NCI-H226 (cell line): ENCODE measurements around the gene TTC28.
"Not testable (repeated sequence)": the region's sequence is repeated elsewhere in the genome, so short reads cannot be mapped to it uniquely, and the experiment has no call there.

Experiments
- DNase-seq: peaks from one replicate; pipeline ENCODE4 v3.0.0-alpha.2; 2015

The TTC28 gene

GRCh38 chr22:28679611-28680287 lies at the start of gene TTC28:
TSS of gene TTC28 (minus strand) at chr22:28679840. CDS start at chr22:28679723, 117 bp downstream.
- DNase-seq = peak; percentile 24

GRCh38 chr22:28728621-28729313 lies 49.1 kb upstream of the TTC28 start:
- DNase-seq = no peak

- DNase-seq = no peak
Measured at GRCh38 chr22:28728002-28728401, 48.4 kb upstream of the TTC28 start.

- no peak for DNase-seq
Measured at GRCh38 chr22:28718044-28718443, 38.4 kb upstream of the TTC28 start.

GRCh38 chr22:28716686-28717085 lies 37.0 kb upstream of the TTC28 start:
- DNase-seq = no peak

- DNase-seq = no peak
Measured at GRCh38 chr22:28715611-28716010, 36.0 kb upstream of the TTC28 start.

GRCh38 chr22:28714043-28714628 lies 34.5 kb upstream of the TTC28 start:
- DNase-seq = no peak

GRCh38 chr22:28711820-28712777 lies 32.5 kb upstream of the TTC28 start:
- peak; percentile 83 for DNase-seq

- no peak for DNase-seq
Measured at GRCh38 chr22:28711341-28711740, 31.7 kb upstream of the TTC28 start.

GRCh38 chr22:28710576-28711191 lies 31.0 kb upstream of the TTC28 start:
- peak; percentile 59 for DNase-seq

GRCh38 chr22:28710107-28710506 lies 30.5 kb upstream of the TTC28 start:
- DNase-seq = no peak

GRCh38 chr22:28706845-28707244 lies 27.2 kb upstream of the TTC28 start:
- DNase-seq = no peak

- no peak for DNase-seq
Measured at GRCh38 chr22:28703436-28703835, 23.8 kb upstream of the TTC28 start.

- no peak for DNase-seq
Measured at GRCh38 chr22:28702891-28703290, 23.3 kb upstream of the TTC28 start.

- DNase-seq = not testable (repeated sequence)
Measured at GRCh38 chr22:28693041-28693760, 13.6 kb upstream of the TTC28 start.

GRCh38 chr22:28689796-28690195 lies 10.2 kb upstream of the TTC28 start:
- DNase-seq = not testable (repeated sequence)

- DNase-seq = not testable (repeated sequence)
Measured at GRCh38 chr22:28682966-28683365, 3.3 kb upstream of the TTC28 start.

GRCh38 chr22:28680813-28681490 lies 1.3 kb upstream of the TTC28 start:
- DNase-seq = not testable (repeated sequence)

GRCh38 chr22:28678778-28679610 lies 646 bp downstream of the TTC28 start:
- not testable (repeated sequence) for DNase-seq

- DNase-seq = not testable (repeated sequence)
Measured at GRCh38 chr22:28678170-28678569, 1.5 kb downstream of the TTC28 start.
